ENCODE data around the gene RABAC1. TPM values are rescaled to one million over a fixed set of nuclear protein-coding genes. Genes with fewer than 3 reads are reported as not detected.

The RABAC1 gene
- total RNA-seq, 6 donors from 2014 or later: 59.7 to 222 (median 163) TPM

DNA sequence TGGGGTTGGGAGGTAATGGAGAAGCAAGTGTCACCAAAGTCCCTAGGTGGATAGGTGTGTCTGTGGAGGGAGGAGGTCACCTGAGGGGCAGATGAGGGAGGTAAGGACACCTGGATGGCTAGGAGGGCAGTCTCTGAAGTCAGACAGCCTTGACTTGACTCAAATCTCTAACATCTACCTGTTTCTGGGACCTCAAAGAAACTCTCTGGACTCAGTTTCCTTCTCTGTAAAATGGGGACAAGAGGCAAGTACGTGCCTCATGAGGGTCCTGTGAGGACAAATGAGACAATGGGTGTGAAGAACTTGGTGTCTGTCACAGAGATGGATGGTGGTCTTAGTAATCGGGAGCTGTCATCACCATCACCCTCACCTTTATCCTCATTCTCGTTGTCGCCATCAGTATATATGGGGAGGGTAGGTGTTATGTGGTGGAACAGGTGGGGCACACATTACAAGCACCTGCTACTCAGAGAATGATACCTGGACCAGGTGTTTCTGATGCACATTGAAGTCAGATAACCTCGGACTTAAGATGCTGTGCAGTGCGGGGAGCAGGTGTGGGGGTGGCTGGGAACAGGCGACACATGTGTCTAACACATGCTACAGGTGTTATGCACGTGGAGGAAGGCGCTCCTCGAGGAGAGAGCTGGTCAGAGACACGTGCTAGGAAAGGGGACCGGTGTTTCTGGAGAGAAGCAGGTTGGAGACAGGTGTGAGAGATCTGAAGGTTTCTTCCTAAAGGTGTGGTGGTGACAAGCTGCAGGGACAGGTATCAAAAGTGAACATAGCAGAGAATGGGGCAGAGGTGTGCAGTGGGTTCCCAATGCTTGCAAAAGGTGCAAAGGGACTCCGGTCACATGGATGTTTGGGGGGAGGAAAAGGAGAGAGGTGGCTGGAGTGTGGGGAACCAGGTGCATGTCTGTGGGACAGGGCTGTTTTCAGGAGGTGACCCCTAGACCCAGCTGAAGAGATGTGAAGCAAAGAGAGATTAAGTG lies 34.7 kb downstream of the RABAC1 start:
- peaks cover 0 to 47% (median 39%) of the 10 kb centered on the region in 4 donors for H3K27me3 ChIP-seq
- TF ChIP-seq POLR2AphosphoS5 (IDR thresholded peaks at IDR 0.05) (no peak), EP300 (IDR thresholded peaks at IDR 0.05) (no peak), POLR2A (IDR thresholded peaks at IDR 0.05) (no peak)
- TF ChIP-seq, protein P1, sequence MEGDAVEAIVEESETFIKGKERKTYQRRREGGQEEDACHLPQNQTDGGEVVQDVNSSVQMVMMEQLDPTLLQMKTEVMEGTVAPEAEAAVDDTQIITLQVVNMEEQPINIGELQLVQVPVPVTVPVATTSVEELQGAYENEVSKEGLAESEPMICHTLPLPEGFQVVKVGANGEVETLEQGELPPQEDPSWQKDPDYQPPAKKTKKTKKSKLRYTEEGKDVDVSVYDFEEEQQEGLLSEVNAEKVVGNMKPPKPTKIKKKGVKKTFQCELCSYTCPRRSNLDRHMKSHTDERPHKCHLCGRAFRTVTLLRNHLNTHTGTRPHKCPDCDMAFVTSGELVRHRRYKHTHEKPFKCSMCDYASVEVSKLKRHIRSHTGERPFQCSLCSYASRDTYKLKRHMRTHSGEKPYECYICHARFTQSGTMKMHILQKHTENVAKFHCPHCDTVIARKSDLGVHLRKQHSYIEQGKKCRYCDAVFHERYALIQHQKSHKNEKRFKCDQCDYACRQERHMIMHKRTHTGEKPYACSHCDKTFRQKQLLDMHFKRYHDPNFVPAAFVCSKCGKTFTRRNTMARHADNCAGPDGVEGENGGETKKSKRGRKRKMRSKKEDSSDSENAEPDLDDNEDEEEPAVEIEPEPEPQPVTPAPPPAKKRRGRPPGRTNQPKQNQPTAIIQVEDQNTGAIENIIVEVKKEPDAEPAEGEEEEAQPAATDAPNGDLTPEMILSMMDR (IDR thresholded peaks at IDR 0.05): no peak
- no peaks in the 10 kb centered on the region for H3K9me3 ChIP-seq
- H3K27ac ChIP-seq: no peak overlapping the region
- peaks cover 14 to 26% (median 19%) of the 10 kb centered on the region in 4 donors for H3K4me1 ChIP-seq
- WGBS, 2 donors: 56 to 61% methylated on average over 13 of the region's 13 CpGs
- ATAC-seq (ENCODE audit: low FRiP score in 2 of 2) (no peak), DNase-seq (no peak)
- H3K36me3 ChIP-seq: no peaks in the 10 kb centered on the region
- no peak overlapping the region for H3K4me3 ChIP-seq

DNA sequence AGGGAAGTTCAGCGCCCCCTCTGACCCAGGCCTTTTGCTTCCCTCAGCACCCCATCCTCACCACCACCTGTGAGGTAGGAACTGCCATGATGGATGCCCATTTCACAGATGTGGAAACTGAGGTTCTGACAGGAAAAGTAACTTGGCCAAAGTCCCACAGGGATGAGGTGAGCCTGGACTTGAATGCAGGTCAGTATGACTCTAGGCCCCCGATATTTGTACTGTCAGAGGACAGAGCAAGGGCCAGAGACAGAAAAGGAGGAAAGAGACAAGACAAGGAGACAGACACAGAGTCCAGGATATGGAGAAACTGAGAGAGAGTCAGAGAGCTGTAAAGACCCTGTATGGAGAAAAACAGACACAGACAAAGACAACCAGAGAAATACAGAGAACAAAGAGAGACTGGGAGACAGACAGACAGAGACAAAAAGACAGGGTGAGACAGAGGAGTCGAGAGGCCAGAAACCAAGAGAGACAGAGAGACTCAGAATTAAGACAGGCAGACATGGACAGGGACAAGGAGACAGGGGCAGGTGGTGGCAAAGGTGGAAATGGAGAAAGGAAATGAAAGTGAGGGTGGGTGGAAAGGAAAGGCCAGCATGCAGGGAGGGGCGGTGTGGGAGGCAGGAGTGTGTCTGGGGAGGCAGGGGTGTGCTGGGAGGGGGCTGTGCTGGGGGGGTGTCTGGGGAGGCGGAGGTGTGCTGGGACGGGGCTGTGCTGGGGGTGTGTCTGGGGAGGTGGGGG lies 35.9 kb downstream of the RABAC1 start:
- 40 to 44% methylated on average over 4 of the region's 6 CpGs for WGBS, 2 donors
- Histone ChIP-seq H3K9me3 (no peaks in the 10 kb centered on the region), H3K27ac (no peak overlapping the region), H3K36me3 (no peaks in the 10 kb centered on the region), H3K4me3 (no peak overlapping the region), H3K4me1 (peaks cover 6 to 14% (median 7%) of the 10 kb centered on the region in 4 donors), H3K27me3 (peaks cover 0 to 36% (median 28%) of the 10 kb centered on the region in 4 donors)
- ATAC-seq (ENCODE audit: low FRiP score in 2 of 2): no peak
- TF ChIP-seq, protein P1 (IDR thresholded peaks at IDR 0.05): no peak
- no peak for TF ChIP-seq POLR2A (IDR thresholded peaks at IDR 0.05)
- no peak for TF ChIP-seq EP300 (IDR thresholded peaks at IDR 0.05)
- no peak for TF ChIP-seq POLR2AphosphoS5 (IDR thresholded peaks at IDR 0.05)
- DNase-seq: no peak

DNA sequence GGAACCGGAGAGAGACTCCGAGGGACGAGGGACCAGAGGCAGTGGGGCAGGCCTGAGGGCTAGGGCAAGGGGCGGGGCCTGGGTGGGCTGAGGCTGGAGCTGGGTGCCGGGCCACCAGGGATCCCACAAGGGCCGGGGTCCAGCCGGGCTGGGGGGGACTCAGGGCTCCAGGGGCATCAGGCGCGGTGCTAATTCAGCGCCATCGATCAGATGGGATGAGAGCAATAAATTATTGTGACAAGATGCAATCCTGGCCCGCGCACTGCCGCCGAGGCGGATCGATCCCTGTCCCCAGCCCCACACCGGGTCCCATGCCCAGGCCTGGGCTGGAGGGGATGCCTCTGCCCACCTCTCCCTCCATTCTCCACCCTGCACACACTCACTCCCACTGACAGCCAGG lies 36.5 kb downstream of the RABAC1 start:
- 9 to 39% methylated on average over 16 to 17 of the region's 18 CpGs for WGBS, 2 donors
- Histone ChIP-seq H3K4me3 (no peak overlapping the region), H3K4me1 (peaks cover 0 to 8% (median under 1%) of the 10 kb centered on the region in 4 donors), H3K27ac (no peak overlapping the region), H3K9me3 (no peaks in the 10 kb centered on the region), H3K36me3 (no peaks in the 10 kb centered on the region), H3K27me3 (peaks cover 0 to 30% (median 22%) of the 10 kb centered on the region in 4 donors)
- TF ChIP-seq POLR2A (IDR thresholded peaks at IDR 0.05) (no peak), POLR2AphosphoS5 (IDR thresholded peaks at IDR 0.05) (no peak), EP300 (IDR thresholded peaks at IDR 0.05) (no peak)
- TF ChIP-seq, protein P1 (IDR thresholded peaks at IDR 0.05): no peak
- ATAC-seq (ENCODE audit: low FRiP score in 2 of 2): no peak
- peak in 1 of 2 donors; percentile 65 for DNase-seq

DNA sequence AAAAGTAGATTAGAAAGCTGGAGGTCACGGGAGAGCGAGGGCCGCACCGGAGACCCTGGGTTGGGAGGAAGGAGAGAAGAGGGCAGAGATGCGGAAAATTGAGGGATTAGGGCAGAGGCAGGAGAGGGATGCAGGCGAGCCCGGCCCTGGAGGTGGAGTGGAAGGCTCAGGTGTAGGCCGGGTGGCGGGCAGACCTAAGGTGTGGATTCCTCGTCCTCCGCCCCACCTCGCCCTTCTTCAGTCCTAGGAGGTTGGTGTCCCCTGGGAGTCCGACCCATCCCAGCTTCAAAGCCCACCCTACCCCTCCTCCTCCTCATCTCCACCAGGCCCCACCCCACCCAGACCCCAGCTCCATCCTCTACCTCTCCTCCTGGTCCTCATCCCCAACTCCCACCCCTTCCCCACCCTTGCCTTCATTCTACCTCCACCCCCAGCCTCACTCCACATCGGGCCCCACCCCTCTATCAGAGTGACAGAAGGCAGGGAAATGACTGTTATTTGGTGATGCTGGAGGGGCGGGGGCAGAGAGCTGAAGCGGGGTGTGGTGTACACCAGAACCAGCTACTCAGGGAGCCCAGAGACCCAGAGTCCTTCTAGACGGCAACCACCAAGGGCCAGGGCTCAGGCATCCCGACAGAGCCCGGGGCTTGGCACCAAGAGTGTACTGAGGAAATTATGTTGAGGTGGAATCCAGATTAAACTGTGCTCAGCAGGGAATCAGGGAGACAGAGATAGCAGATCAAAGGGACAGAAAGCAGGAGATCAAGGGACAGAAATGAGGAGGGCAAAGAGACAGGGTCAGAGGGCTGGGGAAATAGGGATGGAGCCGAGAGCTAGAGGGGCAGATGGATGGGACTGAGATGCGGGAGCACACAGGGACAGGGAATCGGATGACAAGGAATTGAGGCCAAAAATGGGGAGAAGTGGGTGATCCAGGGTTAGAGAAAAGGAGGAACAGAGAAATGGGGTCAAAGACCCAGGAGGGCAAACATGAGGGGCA lies 37.2 kb downstream of the RABAC1 start:
- DNase-seq (no peak), ATAC-seq (ENCODE audit: low FRiP score in 2 of 2) (no peak)
- Histone ChIP-seq H3K27me3 (peaks cover 0 to 29% (median 19%) of the 10 kb centered on the region in 4 donors), H3K9me3 (no peaks in the 10 kb centered on the region), H3K27ac (no peak overlapping the region), H3K4me3 (no peak overlapping the region), H3K36me3 (no peaks in the 10 kb centered on the region), H3K4me1 (peaks cover 0 to 6% (median 0%) of the 10 kb centered on the region in 4 donors)
- TF ChIP-seq POLR2AphosphoS5 (IDR thresholded peaks at IDR 0.05) (no peak), POLR2A (IDR thresholded peaks at IDR 0.05) (no peak), EP300 (IDR thresholded peaks at IDR 0.05) (no peak)
- TF ChIP-seq, protein P1 (IDR thresholded peaks at IDR 0.05): no peak
- 27 to 40% methylated on average over 22 of the region's 22 CpGs for WGBS, 2 donors
